ENCODE data around the gene COA6.

DNA sequence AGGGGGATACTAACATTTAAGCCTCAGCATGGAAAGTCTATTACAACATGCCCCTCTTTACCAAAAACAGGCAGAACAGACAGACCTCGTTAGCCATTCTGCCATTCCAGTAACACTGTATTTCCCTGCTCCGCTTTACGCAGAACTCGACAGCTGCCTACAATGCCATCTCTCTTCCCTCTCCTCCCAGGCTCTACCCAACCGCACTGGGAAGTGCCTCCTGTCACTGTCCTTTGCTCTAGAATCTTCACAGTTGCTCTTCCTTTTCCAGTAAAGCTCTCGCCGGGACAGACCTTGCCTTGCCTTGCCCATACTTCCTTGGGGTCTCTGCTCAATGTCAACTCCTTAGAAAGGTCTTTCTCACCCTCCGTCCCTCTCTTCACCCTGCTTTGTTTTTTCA lies 22.8 kb downstream of the COA6 start:
- TF ChIP-seq EP300 (IDR thresholded peaks at IDR 0.05; ENCODE audit: borderline replicate concordance) (no peak), TEAD4 (IDR thresholded peaks at IDR 0.05) (no peak), FOXM1 (IDR thresholded peaks at IDR 0.05; ENCODE audit: borderline replicate concordance, low read depth) (no peak)
- TF ChIP-seq, protein P1, sequence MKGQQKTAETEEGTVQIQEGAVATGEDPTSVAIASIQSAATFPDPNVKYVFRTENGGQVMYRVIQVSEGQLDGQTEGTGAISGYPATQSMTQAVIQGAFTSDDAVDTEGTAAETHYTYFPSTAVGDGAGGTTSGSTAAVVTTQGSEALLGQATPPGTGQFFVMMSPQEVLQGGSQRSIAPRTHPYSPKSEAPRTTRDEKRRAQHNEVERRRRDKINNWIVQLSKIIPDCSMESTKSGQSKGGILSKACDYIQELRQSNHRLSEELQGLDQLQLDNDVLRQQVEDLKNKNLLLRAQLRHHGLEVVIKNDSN (IDR thresholded peaks at IDR 0.05): no peak
- TF ChIP-seq, protein P2, sequence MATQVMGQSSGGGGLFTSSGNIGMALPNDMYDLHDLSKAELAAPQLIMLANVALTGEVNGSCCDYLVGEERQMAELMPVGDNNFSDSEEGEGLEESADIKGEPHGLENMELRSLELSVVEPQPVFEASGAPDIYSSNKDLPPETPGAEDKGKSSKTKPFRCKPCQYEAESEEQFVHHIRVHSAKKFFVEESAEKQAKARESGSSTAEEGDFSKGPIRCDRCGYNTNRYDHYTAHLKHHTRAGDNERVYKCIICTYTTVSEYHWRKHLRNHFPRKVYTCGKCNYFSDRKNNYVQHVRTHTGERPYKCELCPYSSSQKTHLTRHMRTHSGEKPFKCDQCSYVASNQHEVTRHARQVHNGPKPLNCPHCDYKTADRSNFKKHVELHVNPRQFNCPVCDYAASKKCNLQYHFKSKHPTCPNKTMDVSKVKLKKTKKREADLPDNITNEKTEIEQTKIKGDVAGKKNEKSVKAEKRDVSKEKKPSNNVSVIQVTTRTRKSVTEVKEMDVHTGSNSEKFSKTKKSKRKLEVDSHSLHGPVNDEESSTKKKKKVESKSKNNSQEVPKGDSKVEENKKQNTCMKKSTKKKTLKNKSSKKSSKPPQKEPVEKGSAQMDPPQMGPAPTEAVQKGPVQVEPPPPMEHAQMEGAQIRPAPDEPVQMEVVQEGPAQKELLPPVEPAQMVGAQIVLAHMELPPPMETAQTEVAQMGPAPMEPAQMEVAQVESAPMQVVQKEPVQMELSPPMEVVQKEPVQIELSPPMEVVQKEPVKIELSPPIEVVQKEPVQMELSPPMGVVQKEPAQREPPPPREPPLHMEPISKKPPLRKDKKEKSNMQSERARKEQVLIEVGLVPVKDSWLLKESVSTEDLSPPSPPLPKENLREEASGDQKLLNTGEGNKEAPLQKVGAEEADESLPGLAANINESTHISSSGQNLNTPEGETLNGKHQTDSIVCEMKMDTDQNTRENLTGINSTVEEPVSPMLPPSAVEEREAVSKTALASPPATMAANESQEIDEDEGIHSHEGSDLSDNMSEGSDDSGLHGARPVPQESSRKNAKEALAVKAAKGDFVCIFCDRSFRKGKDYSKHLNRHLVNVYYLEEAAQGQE (IDR thresholded peaks at IDR 0.05; ENCODE audit: low read depth): no peak
